GM19025 (cell line): ENCODE measurements around the gene D2HGDH.
"Not testable (repeated sequence)": the region's sequence is repeated elsewhere in the genome, so short reads cannot be mapped to it uniquely, and the experiment has no call there.

Experiments used
- ATAC-seq: cut with Tn5 transposase; IDR thresholded peaks from one replicate; pipeline ENCODE4 v1.9.1; 2021; ENCODE audit warnings: mild to moderate bottlenecking, low read depth, moderate library complexity; ENCODE audit not compliant: unreplicated experiment

The D2HGDH gene

DNA sequence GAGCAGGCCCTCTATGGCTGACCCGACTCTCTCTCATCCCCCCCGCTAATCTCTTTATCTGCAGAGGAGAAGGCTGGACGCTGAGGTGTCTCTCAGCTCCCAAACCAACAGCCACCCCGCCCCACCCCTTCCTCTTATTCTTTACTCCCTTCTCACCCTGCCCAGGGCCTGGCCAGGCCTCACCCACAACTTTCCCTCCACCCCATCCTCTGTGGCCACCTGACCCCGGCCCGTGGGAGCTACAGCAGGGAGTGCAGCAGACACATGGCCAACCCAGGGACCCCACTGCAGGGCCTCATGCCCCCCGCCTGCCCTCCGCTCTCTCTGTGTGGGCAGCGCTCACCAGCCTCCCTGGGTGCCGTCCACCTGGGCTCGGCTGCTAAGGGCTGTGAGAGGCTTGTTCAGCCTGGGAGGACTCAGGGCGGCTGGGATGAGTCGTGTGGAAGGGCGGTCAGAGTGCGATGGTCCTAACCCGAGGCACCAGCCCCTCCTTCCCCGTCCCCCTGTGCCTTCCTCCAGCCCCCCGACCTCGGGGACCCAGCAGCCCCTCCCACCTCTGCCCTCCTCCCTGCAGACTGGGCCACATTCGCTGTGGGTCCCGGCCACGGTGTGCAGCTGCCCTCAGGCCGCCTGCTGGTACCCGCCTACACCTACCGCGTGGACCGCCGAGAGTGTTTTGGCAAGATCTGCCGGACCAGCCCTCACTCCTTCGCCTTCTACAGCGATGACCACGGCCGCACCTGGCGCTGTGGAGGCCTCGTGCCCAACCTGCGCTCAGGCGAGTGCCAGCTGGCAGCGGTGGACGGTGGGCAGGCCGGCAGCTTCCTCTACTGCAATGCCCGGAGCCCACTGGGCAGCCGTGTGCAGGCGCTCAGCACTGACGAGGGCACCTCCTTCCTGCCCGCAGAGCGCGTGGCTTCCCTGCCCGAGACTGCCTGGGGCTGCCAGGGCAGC is 81.3 kb downstream of the D2HGDH start:
- no peak for ATAC-seq

DNA sequence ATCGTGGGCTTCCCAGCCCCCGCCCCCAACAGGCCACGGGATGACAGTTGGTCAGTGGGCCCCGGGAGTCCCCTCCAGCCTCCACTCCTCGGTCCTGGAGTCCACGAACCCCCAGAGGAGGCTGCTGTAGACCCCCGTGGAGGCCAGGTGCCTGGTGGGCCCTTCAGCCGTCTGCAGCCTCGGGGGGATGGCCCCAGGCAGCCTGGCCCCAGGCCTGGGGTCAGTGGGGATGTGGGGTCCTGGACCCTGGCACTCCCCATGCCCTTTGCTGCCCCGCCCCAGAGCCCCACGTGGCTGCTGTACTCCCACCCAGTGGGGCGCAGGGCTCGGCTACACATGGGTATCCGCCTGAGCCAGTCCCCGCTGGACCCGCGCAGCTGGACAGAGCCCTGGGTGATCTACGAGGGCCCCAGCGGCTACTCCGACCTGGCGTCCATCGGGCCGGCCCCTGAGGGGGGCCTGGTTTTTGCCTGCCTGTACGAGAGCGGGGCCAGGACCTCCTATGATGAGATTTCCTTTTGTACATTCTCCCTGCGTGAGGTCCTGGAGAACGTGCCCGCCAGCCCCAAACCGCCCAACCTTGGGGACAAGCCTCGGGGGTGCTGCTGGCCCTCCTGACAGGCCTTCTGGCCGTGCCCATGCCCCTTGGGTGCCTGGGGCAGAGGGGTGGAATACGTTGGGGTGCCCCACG is 82.1 kb downstream of the D2HGDH start:
- no peak for ATAC-seq

DNA sequence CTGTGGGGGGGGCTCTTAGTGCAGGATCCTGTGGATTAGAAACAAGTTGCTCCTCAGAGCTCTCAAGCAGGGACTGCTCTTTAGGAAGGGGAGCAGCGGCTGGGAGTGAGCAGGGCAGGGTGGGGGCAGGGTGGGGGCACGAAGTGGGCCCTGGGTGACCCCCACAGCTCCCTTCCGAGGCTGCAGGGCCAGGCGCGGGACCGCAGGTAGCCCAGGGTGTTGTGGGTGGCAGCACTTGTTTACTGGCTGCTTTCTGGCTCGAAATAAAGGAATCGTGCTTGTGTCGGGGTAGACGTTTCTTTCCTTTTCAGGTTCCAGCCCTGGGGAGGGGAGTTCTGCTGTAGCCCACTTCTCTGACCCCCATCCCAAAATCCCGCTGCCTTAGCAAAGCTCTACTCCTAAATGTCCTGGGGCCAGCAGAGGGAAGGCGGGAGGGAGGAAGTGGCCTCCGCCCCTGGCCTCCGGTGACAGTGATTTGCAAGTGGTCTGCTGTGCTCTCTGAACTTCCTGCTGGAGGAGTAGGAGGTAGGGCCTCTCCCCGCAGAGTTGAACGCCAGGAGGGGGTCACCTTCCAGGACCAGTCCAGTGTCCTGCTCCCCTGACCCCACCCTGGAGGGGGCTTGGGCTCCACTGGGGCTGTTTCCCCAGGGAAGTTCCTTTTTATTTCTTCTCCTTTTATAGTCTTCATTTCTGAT is 82.8 kb downstream of the D2HGDH start:
- no peak for ATAC-seq

DNA sequence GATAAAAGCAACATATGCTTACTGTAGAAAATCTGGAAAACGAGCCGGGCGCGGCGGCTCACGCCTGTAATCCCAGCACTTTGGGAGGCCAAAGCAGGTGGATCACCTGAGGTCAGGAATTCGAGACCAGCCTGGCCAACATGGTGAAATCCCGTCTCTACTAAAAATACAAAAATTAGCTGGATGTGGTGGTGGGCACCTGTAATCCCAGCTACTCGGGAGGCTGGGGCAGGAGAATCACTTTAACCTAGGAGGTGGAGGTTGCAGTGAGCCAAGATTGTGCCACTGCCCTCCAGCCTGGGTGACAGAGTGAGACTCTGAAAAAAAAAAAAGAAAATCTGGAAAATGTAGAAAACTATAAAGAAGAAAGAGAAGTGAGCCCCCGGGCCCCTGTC is 83.4 kb downstream of the D2HGDH start:
- ATAC-seq: not testable (repeated sequence)
